Endothelial cell of umbilical vein (primary cell): ENCODE results near the gene KIF21B. TPM values are rescaled to one million over a fixed set of nuclear protein-coding genes. Genes with fewer than 3 reads are reported as not detected.

Source experiments
- BruUV-seq: library from RNA; stranded (reverse); fragments of 400-500 nt; replicated peaks from 2 replicates; lab custom pipeline; 2021; lab: Mats Ljungman, UMichigan
- CTCF ChIA-PET: fragments of 300-600, 350-600 bp; sonication (Branson Sonifier 250); formaldehyde crosslinking; loops from one replicate; lab custom pipeline; 2021; ENCODE audit warnings: antibody characterized with exemption, inconsistent platforms; lab: Charles Lee
- POLR2A ChIA-PET: fragments of 300-600, 350-600 bp; sonication (Branson Sonifier 250); formaldehyde crosslinking; loops from one replicate; lab custom pipeline; 2021; ENCODE audit warnings: antibody characterized with exemption, inconsistent platforms; lab: Charles Lee
- DNase-seq: peaks from one replicate; pipeline ENCODE4 v3.0.0-alpha.2; 2011; ENCODE audit warnings: low read depth, low spot score
- FAIRE-seq: peaks from 2 replicates; lab custom pipeline; 2011; peaks lifted over from hg19 to GRCh38; lab: Jason Lieb, UNC
- H2AFZ ChIP-seq: 2 replicates; pipeline ENCODE4 v1.6.0; 2012; ENCODE audit warnings: low read depth, low read length, control low read depth, inconsistent platforms
- H3K27ac ChIP-seq: 2 replicates; pipeline ENCODE4 v1.5.1; 2011; ENCODE audit warnings: low read depth, mild to moderate bottlenecking, control low read depth, low read length, moderate library complexity; ENCODE audit not compliant: insufficient read depth
- H3K27me3 ChIP-seq, 2 experiments: 2 replicates each; pipeline versions ENCODE4 v1.6.0 to v1.6.1; 2011; ENCODE audit warnings: low read length in 2 of 2, mixed read lengths in 1 of 2; ENCODE audit not compliant: control insufficient read depth in 2 of 2, insufficient read depth in 2 of 2
- H3K36me3 ChIP-seq, 2 experiments: 2 replicates in 1 of 2; 3 replicates in 1 of 2; pipeline ENCODE4 v1.5.1; 2011; ENCODE audit warnings: low read length in 2 of 2, mild to moderate bottlenecking in 1 of 2, moderate library complexity in 1 of 2; ENCODE audit not compliant: control insufficient read depth in 2 of 2, insufficient read depth in 2 of 2; ENCODE audit errors: extremely low read depth in 1 of 2
- H3K4me1 ChIP-seq: 3 replicates; pipeline ENCODE4 v1.5.1; 2011; ENCODE audit warnings: mild to moderate bottlenecking, low read length; ENCODE audit not compliant: control insufficient read depth, insufficient read depth; ENCODE audit errors: extremely low read depth
- H3K4me2 ChIP-seq: 2 replicates; pipeline ENCODE4 v1.6.1; 2011; ENCODE audit warnings: low read length, control low read depth, mixed read lengths; ENCODE audit not compliant: insufficient read depth
- H3K4me3 ChIP-seq, 3 experiments: fragments of 200-600 bp in 1 of 3; sonication (generic), shearing (Covaris generic) in 1 of 3; replicated peaks in 1 of 3; 2 replicates each; pipeline ENCODE4 v1.5.1; 2011 to 2016; ENCODE audit warnings: control low read depth in 3 of 3, low read length in 3 of 3, mild to moderate bottlenecking in 2 of 3, inconsistent platforms in 1 of 3, low read depth in 1 of 3, moderate library complexity in 1 of 3; ENCODE audit not compliant: insufficient read depth in 1 of 3
- H3K79me2 ChIP-seq: 2 replicates; pipeline ENCODE4 v1.6.0; 2012; ENCODE audit warnings: low read length, inconsistent platforms; ENCODE audit not compliant: control insufficient read depth, insufficient read depth
- H3K9ac ChIP-seq: replicated peaks from 2 replicates; pipeline ENCODE3; 2011; ENCODE audit warnings: low read length, control low read depth; ENCODE audit not compliant: insufficient read depth; ENCODE audit errors: extremely low read depth
- H3K9me1 ChIP-seq: replicated peaks from 3 replicates; pipeline ENCODE4 v1.6.0; 2011; ENCODE audit warnings: mild to moderate bottlenecking, low read length; ENCODE audit not compliant: control insufficient read depth, insufficient read depth; ENCODE audit errors: extremely low read depth
- H3K9me3 ChIP-seq: replicated peaks from 2 replicates; pipeline ENCODE4 v1.5.1; 2012; ENCODE audit warnings: low read length, inconsistent platforms; ENCODE audit not compliant: control insufficient read depth, insufficient read depth
- H4K20me1 ChIP-seq: replicated peaks from 2 replicates; pipeline ENCODE3; 2011; ENCODE audit warnings: mild to moderate bottlenecking, low read length; ENCODE audit not compliant: control insufficient read depth, insufficient read depth; ENCODE audit errors: extremely low read depth
- CTCF ChIP-seq, 2 donors: IDR thresholded peaks; 1 replicate in 1 of 2; 2 replicates in 1 of 2; pipeline ENCODE4 v1.5.1; 2011; ENCODE audit warnings: low read length in 2 of 2, mild to moderate bottlenecking in 2 of 2, moderate library complexity in 2 of 2, control low read depth in 1 of 2, inconsistent platforms in 1 of 2, low read depth in 1 of 2; ENCODE audit not compliant: insufficient read depth in 1 of 2; ENCODE audit errors: extremely low read depth in 1 of 2
- EZH2 ChIP-seq: IDR thresholded peaks from 2 replicates; pipeline ENCODE4 v1.6.1; 2012; ENCODE audit warnings: borderline replicate concordance, low read depth, mild to moderate bottlenecking, moderate library complexity, low read length, inconsistent platforms; ENCODE audit not compliant: severe bottlenecking
- FOS ChIP-seq: IDR thresholded peaks from 2 replicates; pipeline ENCODE4 v1.6.1; 2011; ENCODE audit warnings: mild to moderate bottlenecking, low read length, moderate library complexity, borderline replicate concordance; ENCODE audit not compliant: insufficient read depth
- GATA2 ChIP-seq: IDR thresholded peaks from 2 replicates; pipeline ENCODE4 v1.7.0; 2011; ENCODE audit warnings: low read depth, mild to moderate bottlenecking, moderate library complexity, mixed read lengths, low read length; ENCODE audit not compliant: insufficient read length, insufficient read depth
- JUN ChIP-seq: IDR thresholded peaks from 2 replicates; pipeline ENCODE4 v1.6.1; 2011; ENCODE audit warnings: borderline replicate concordance, low read depth; ENCODE audit not compliant: insufficient read length, insufficient read depth
- MYC ChIP-seq: IDR thresholded peaks from one replicate; pipeline ENCODE4 v1.6.1; 2011; ENCODE audit warnings: mild to moderate bottlenecking, low read depth, low read length
- POLR2A ChIP-seq: IDR thresholded peaks from 2 replicates; pipeline ENCODE4 v1.6.1; 2012; ENCODE audit warnings: low read depth, mild to moderate bottlenecking, control low read depth, low read length
- POLR2AphosphoS5 ChIP-seq: IDR thresholded peaks from 2 replicates; pipeline ENCODE4 v1.6.1; 2012; ENCODE audit warnings: low read depth, mild to moderate bottlenecking, control low read depth, low read length, moderate library complexity; ENCODE audit not compliant: insufficient read depth
- dilution Hi-C: fragments of 300-500 bp; cut with MboI; formaldehyde crosslinking; loops from one replicate; pipeline ENCODE4 v1.15.0; 2019; ENCODE audit warnings: low sequenced_read_pairs; ENCODE audit not compliant: extremely low pct_ligation_motif_present
- intact Hi-C: fragments of 100-400 bp; cut with micrococcal nuclease; formaldehyde crosslinking; loops from one replicate; pipeline ENCODE4 v1.10.0; 2022
- polyA plus RNA-seq, 4 experiments: library from polyadenylated mRNA; depleted of rRNA in 3 of 4; stranded (reverse) in 3 of 4; unstranded in 1 of 4; fragments of >200 nt; gene quantifications; 2 replicates each; pipeline versions ENCODE4 v1.2.1 to v1.2.3, GENCODE V29; 2011 to 2012; ENCODE audit warnings: missing spikeins in 1 of 4
- total RNA-seq: library from RNA; stranded (reverse); gene quantifications from 2 replicates; pipeline ENCODE4 v1.2.3, GENCODE V29; 2021
- TF ChIP-seq, protein P1 (sequence below): IDR thresholded peaks from 2 replicates; pipeline ENCODE4 v1.6.1; 2011; ENCODE audit not compliant: insufficient read depth, insufficient read length

KIF21B gene
- total and polyA plus RNA-seq, 2 donors (not counting 3 experiments of a cell fraction or from before 2014, with no cell fraction given): 1.9 to 4.4 TPM

- H2AFZ ChIP-seq: no peak overlapping the region
- no peaks in the 10 kb centered on the region for H3K9me1 ChIP-seq
- dilution Hi-C loops: no loop called here
- intact Hi-C loops: no loop called here
- TF ChIP-seq, protein P1, sequence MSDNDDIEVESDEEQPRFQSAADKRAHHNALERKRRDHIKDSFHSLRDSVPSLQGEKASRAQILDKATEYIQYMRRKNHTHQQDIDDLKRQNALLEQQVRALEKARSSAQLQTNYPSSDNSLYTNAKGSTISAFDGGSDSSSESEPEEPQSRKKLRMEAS: no peak
- TF ChIP-seq GATA2 (no peak), FOS (no peak), JUN (no peak), POLR2AphosphoS5 (no peak), CTCF (IDR thresholded peaks at IDR 0.05; ENCODE audit: extremely low read depth in 1 of 2, insufficient read depth in 1 of 2, low read depth in 1 of 2, low read length in 2 of 2) (no peak), MYC (no peak), POLR2A (no peak), EZH2 (no peak)
- H3K4me3 ChIP-seq: no peak overlapping the region
- H3K4me1 ChIP-seq: no peaks in the 10 kb centered on the region
- H3K79me2 ChIP-seq: no peaks in the 10 kb centered on the region
- H3K4me2 ChIP-seq: no peak overlapping the region
- no peaks in the 10 kb centered on the region for H3K27me3 ChIP-seq
- FAIRE-seq (no peak), DNase-seq (no peak)
- POLR2A ChIA-PET: no interaction called here
- no peaks in the 10 kb centered on the region for H3K9me3 ChIP-seq
- no TSS peak for BruUV-seq
- CTCF ChIA-PET: interaction anchor here (0.6 to 2.2 kb wide), 2 partner anchors 12 to 68 kb away, joined by 3 to 10 read pairs; no protein-coding TSS in a partner anchor
- no peaks in the 10 kb centered on the region for H3K36me3 ChIP-seq
- no peak overlapping the region for H3K27ac ChIP-seq
- no peak overlapping the region for H3K9ac ChIP-seq
- H4K20me1 ChIP-seq: no peaks in the 10 kb centered on the region
Measured at GRCh38 chr1:200959411-200959921, 64.0 kb downstream of the KIF21B start.
